ENCODE results near the gene TENM4. TPM values are rescaled to one million over a fixed set of nuclear protein-coding genes. Genes with fewer than 3 reads are reported as not detected.

Gene TENM4
- total RNA-seq, 2 donors from 2014 or later, result 68.2 to 130 TPM

DNA sequence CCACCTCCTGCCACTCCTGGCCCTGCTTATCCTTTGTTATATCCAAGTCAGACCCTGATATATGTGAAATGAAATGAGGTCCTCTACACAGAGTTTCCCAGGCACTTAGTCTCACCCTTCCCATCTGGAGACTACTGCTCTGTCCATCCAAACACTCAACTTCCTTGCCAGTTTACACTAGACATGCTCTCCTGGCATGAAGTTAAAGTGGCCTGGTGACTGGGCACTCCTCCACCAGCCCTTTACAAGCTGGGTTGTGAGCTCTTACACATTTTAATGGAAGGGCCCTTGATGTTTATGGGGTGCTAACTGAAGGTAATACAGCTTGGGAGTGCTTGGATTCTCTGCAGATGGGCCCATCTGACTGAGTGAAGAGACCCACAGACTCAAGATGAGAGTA is 650.0 kb downstream of the TENM4 start:
- DNase-seq, result no peak
- no peak overlapping the region for H3K4me3 ChIP-seq (ENCODE audit: low read length)
- H3K27ac ChIP-seq (ENCODE audit: low read depth, low read length), result no peak overlapping the region
- Mint-ChIP-seq H3K27ac (no peak overlapping the region), H3K27me3 (ENCODE audit: insufficient read depth) (no peaks in the 10 kb centered on the region), H3K36me3 (ENCODE audit: low read depth) (peaks cover 53% of the 10 kb centered on the region), H3K9me3 (no peaks in the 10 kb centered on the region), H3K4me3 (no peak overlapping the region), H3K4me1 (peaks cover 36% of the 10 kb centered on the region)
- H3K4me1 ChIP-seq (ENCODE audit: control insufficient read depth, insufficient read depth, low read length), result peaks cover 13% of the 10 kb centered on the region
- H3K9me3 ChIP-seq (ENCODE audit: control insufficient read depth, low read length), result no peaks in the 10 kb centered on the region
- TF ChIP-seq, protein P1, sequence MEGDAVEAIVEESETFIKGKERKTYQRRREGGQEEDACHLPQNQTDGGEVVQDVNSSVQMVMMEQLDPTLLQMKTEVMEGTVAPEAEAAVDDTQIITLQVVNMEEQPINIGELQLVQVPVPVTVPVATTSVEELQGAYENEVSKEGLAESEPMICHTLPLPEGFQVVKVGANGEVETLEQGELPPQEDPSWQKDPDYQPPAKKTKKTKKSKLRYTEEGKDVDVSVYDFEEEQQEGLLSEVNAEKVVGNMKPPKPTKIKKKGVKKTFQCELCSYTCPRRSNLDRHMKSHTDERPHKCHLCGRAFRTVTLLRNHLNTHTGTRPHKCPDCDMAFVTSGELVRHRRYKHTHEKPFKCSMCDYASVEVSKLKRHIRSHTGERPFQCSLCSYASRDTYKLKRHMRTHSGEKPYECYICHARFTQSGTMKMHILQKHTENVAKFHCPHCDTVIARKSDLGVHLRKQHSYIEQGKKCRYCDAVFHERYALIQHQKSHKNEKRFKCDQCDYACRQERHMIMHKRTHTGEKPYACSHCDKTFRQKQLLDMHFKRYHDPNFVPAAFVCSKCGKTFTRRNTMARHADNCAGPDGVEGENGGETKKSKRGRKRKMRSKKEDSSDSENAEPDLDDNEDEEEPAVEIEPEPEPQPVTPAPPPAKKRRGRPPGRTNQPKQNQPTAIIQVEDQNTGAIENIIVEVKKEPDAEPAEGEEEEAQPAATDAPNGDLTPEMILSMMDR (conservative IDR thresholded peaks at IDR 0.05), result no peak
- no peaks in the 10 kb centered on the region for H3K27me3 ChIP-seq (ENCODE audit: control insufficient read depth, insufficient read depth, low read length, poor library complexity, severe bottlenecking)
- no peak overlapping the region for H3K9ac ChIP-seq (ENCODE audit: extremely low read depth, low read length, poor library complexity, severe bottlenecking)
- H3K36me3 ChIP-seq (ENCODE audit: control insufficient read depth, insufficient read depth, low read length), result no peaks in the 10 kb centered on the region

DNA sequence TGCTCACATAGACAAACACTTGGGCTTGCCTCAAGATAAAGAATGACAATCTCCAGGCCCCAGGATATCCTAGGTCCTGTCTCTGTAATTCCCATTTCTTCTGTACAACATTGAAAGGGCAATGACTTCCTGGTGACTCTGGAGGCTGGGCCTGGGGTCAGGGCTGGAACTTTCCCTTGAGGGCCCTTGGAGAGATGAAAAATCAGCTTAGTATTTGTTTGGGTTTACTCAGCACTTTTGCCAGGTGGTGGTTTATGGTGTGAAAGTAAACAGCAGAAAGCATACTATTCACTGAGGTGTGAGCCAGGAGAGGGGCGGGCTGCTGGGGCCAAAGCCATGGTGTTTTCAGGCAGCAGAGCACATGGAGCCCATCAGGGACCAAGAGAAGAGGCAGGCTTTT is 651.5 kb downstream of the TENM4 start:
- Histone ChIP-seq H3K36me3 (ENCODE audit: control insufficient read depth, insufficient read depth, low read length) (no peaks in the 10 kb centered on the region), H3K4me1 (ENCODE audit: control insufficient read depth, insufficient read depth, low read length) (peaks cover 17% of the 10 kb centered on the region), H3K9ac (ENCODE audit: extremely low read depth, low read length, poor library complexity, severe bottlenecking) (no peak overlapping the region), H3K27ac (ENCODE audit: low read depth, low read length) (no peak overlapping the region), H3K27me3 (ENCODE audit: control insufficient read depth, insufficient read depth, low read length, poor library complexity, severe bottlenecking) (no peaks in the 10 kb centered on the region), H3K4me3 (ENCODE audit: low read length) (no peak overlapping the region), H3K9me3 (ENCODE audit: control insufficient read depth, low read length) (no peaks in the 10 kb centered on the region)
- H3K4me1 Mint-ChIP-seq, result peaks cover 48% of the 10 kb centered on the region
- TF ChIP-seq, protein P1 (conservative IDR thresholded peaks at IDR 0.05), result no peak
- no peaks in the 10 kb centered on the region for H3K27me3 Mint-ChIP-seq (ENCODE audit: insufficient read depth)
- no peak overlapping the region for H3K27ac Mint-ChIP-seq
- no peaks in the 10 kb centered on the region for H3K9me3 Mint-ChIP-seq
- peak; percentile 49 for DNase-seq
- H3K4me3 Mint-ChIP-seq, result no peak overlapping the region
- H3K36me3 Mint-ChIP-seq (ENCODE audit: low read depth), result peaks cover 48% of the 10 kb centered on the region
- 67 to 86% methylated on average over 1 of the region's 1 CpG for WGBS, 2 experiments (ENCODE audit: insufficient coverage in 1 of 2, insufficient read length in 1 of 2)

DNA sequence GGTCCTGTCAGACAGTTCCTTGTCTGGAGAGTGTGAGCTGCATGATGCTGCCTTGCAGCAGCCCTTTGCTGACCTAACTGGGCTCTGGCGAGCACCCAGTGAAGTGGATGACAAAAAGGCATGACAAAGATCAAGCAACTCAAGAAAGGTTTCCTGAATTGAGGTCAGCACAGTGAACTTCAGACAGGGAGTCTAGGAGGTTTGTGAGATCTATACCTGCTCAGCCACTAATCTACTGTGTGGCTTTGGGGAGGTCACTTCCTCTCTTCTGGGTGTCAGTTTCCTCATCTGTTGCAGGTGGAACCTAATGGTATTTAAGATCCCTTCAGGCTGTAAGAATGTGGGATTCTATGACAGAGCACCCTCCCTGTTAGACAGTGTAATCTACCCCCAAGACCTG is 652.3 kb downstream of the TENM4 start:
- Mint-ChIP-seq H3K4me1 (peaks cover 56% of the 10 kb centered on the region), H3K4me3 (no peak overlapping the region), H3K27ac (no peak overlapping the region), H3K9me3 (no peaks in the 10 kb centered on the region), H3K36me3 (ENCODE audit: low read depth) (peaks cover 42% of the 10 kb centered on the region), H3K27me3 (ENCODE audit: insufficient read depth) (no peaks in the 10 kb centered on the region)
- Histone ChIP-seq H3K9me3 (ENCODE audit: control insufficient read depth, low read length) (no peaks in the 10 kb centered on the region), H3K36me3 (ENCODE audit: control insufficient read depth, insufficient read depth, low read length) (no peaks in the 10 kb centered on the region), H3K4me1 (ENCODE audit: control insufficient read depth, insufficient read depth, low read length) (peaks cover 22% of the 10 kb centered on the region), H3K27ac (ENCODE audit: low read depth, low read length) (no peak overlapping the region), H3K27me3 (ENCODE audit: control insufficient read depth, insufficient read depth, low read length, poor library complexity, severe bottlenecking) (no peaks in the 10 kb centered on the region), H3K9ac (ENCODE audit: extremely low read depth, low read length, poor library complexity, severe bottlenecking) (no peak overlapping the region), H3K4me3 (ENCODE audit: low read length) (no peak overlapping the region)
- TF ChIP-seq, protein P1 (conservative IDR thresholded peaks at IDR 0.05), result no peak
- 95 to 100% methylated on average over 1 of the region's 1 CpG for WGBS, 2 experiments (ENCODE audit: insufficient coverage in 1 of 2, insufficient read length in 1 of 2)
- no peak for DNase-seq

All from endodermal cell (in vitro differentiated cells).